Fibroblast of peridontal ligament (primary cell): ENCODE data around the gene SAMD10.

ENCODE experiments used
- DNase-seq: peaks from one replicate; pipeline ENCODE4 v3.0.0-alpha.2; 2010; ENCODE audit errors: extremely low read depth

The SAMD10 gene

DNA sequence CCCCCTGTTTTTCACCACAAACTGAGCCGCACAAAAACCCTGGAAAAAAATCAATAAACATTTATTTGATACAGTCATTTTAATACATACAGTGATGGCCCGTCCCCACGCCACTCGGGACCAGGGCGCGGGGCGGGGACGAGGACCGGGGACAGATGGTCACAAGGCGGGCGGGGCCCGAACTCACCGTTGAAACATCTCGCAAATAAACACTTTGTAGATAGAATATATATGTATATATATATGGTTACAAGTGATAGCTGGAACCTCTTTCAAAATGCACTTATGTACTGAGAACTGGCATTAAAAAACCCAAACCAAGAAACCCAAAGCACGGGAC, 22.8 kb downstream of the SAMD10 start:
- no peak for DNase-seq

DNA sequence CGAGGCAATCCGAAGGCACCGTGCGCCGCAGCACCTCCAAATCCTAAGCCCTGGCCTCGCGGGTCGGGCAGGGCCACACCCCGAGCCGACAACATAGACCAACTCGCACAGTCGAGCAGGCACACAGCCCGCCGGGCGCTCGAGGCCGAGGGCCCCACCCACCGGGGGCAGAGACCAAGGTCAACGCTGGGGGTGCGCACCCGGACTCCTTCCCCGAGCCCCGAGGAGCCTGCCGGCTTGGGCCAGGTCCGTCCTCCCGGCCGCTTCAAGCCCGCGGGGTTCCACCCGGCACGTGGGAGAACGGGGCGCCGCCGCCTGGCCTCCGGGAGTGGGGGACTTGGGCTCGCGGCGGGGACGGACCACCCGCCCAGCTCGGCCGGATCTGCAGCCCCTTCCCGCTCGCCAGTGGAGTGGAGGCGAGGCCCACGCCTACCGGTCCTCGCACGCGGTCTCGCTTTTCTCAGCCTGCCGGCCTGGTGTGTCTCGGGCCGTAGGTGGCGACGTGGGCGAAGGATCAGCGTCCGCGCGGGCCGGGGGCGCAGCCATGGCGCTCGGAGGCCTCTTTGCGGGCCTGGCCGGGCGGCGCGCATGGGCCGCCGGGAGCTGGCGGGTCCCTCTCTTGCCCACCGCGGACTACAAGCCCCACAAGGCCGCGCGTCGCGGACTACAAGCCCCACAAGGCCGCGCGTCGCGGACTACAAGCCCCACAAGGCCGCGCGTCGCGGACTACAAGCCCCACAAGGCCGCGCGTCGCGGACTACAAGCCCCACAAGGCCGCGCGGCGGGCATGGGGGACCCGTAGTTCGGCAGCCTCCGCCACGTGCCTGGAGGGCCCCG, 23.4 kb downstream of the SAMD10 start, which contains the start of gene UCKL1:
TSS of gene UCKL1 (minus strand) at position 590 of the 837 bp plus-strand sequence. CDS start at position 546, 44 bp downstream.
- peak; percentile 88 for DNase-seq

GRCh38 chr20:63955281-63955826, 24.1 kb downstream of the SAMD10 start:
- DNase-seq = no peak

DNA sequence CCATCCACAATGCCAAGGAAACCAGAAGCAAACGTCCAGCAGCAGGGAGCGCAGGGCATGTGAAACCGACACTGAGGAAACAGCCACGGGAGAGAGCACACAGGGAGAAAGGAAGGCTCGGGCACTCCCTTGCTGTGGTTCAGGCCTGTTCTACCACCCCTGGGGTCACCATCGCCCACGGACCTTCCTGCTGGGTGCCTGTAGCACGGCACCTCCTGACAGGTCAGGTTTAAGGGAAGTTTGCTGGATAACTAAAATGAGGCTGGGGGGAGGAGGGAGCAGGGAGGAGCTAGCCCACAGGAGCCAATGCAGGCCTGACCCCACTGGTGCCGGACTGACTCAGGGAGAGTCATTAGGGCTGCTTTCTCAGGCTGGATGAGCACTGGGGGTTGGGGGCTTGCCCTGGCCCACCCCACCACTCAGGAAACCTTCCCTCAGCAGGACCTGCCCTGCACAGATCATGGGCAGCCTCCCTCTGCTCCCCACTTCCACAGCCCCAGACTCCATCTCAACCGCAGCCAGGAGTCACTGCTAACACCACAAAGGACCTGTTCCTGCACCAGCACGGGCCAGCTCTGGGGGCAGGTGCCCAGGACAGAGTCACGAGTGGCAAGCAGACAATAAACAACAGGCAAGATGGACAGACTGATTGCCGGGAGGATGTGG, 25.5 kb downstream of the SAMD10 start:
- DNase-seq = no peak

DNA sequence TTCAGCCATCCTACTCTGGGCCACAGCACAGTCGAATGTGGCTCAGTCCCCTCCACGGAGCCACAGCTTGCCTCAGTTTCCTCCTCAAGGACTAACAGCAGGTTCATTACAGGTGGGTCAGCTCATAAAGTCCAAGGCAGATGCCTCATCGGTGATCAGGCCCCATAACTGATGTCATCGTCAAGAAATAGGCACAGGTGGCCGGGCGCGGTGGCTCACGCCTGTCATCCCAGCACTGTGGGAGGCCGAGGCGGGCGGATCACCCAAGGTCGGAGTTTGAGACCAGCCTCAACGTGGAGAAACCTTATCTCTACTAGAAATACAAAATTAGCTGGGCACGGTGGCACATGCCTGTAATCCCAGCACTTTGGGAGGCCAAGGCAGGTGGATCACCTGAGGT, 26.7 kb downstream of the SAMD10 start:
- DNase-seq = no peak

- DNase-seq = no peak
Observed at GRCh38 chr20:63952210-63952535, 27.3 kb downstream of the SAMD10 start.

DNA sequence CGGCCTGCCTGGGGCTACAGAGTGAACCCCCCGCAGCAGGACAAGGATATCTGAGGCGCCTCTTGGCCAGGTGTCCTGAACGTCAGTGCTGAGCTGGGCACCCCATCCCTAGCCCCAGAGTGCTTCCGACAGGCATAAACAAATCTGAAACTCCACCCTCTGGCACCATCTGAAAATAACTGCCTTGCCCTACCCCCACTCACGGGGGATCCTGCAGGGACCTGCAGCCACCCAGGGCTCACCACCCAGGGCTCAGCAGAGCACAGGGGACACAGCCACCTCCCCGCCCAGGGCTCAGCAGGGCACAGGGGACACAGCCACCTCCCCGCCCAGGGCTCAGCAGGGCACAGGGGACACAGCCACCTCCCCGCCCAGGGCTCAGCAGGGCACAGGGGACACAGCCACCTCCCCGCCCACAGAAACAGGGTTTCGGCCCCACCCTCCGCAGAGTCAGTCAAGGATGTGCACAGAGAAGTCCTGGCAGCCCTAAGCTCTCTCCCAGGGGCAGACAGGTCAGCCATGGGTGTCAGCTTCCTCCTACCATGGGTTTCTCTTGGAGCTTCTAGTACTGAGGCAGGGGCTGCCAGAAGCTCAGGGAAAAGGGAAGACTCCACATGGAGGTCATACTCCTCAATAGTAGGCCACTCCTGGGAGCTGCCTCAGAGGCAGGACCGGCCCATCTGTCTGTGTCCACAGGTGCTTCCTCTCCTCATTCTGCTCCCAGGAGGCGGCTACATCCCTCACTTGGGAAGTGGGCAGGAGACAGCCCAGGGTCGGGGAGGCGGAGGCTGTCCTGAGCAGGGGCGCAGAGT, 27.8 kb downstream of the SAMD10 start:
- no peak for DNase-seq

DNA sequence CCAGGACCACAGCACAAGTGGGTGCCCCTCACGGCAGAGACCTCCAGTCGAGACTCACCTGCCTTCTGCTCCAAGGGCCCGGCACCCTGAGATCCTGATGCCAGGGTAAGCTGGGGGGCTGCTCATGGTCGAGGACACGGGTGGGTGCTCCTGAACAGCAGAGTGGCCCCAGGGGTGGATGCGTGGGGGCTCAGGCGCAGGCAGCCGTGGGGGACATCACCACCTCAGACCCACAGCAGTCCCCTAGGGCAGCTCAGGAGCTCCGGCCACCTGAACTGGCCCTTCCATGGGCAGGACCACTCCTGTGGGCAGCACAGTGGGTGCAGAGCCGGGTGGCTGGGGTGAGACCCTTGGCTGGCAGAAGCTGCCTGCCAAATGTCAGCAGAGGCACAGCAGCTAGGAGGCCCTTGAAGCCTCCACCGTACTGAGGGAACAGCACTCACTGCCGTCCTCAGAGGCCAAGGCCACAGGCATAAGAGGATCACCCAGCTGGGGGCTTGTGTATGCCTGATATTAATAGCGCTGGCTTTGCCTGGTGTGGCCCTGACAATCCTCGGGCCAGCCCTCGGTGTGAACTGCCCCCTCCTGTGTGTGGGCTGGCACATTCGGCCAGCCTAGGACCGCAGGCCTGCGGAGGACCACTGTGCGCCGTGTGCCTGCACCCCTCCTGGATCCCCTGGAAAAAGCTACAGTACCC, 28.6 kb downstream of the SAMD10 start:
- no peak for DNase-seq

GRCh38 chr20:63947638-63948456, 31.6 kb downstream of the SAMD10 start:
- DNase-seq = no peak

DNA sequence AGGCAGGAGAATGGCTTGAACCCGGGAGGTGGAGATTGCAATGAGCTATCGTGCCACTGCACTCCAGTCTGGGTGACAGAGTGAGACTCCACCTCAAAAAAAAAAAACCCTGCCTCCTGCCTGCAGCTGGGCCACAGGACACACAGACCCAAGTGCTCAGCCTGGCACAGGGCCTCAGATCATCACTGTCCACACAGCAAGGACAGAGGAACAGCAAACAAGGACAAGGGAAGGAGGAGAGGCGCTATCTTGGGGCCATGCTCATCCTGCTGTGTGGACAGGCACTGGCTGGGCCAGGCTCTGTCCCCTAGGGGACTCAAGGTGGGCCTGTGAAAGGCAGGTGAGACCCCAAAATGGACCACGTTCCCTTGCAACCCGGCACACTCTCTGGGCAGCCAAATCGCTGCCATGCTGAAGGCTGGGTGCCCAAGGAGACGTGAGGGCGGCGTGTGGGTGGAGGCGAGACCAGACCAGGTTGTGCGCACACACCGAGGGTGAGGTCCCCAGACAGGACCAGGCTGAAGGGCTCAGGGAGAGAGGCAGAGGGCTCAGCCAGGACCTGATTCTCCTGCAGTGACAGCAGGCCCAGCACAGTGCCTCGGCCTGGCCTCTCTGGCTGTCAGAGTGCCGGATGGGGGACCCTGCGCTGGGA, 32.3 kb downstream of the SAMD10 start:
- DNase-seq = no peak

- no peak for DNase-seq
Observed at GRCh38 chr20:63945921-63946920, 33.2 kb downstream of the SAMD10 start.

DNA sequence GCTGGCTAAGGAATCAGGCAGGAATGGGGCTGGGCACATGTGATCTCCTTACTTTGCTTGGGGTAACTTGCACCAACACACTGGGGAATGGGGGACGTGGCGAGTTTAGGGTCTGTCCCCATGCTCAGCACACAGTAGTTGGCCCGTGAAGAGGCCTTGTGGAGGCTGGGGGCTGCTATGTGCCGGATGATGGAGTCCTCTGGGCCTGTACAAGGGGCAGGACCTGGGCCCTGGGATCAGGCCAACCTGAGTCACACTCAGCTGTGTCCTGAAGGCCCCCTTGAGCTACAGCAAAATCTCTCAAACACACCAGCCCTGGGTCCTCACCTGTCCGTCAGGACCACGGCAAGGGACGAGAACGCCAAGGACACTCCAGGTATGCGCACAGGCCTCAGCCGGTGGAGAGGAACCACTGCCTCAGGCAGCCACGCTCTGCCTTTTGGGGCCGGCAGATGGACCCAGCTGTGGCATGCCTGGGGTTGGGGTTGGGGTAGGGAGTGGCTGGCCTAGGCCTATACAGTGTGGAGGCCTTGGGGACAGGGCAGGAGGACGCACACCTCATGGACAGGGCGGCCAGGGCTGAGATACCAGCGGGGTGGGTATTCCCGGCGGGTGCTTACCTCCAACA, 34.3 kb downstream of the SAMD10 start:
- DNase-seq = no peak

- no peak for DNase-seq
Observed at GRCh38 chr20:63944078-63944941, 35.1 kb downstream of the SAMD10 start.

- DNase-seq = no peak
Observed at GRCh38 chr20:63943808-63944077, 35.7 kb downstream of the SAMD10 start.

- no peak for DNase-seq
Observed at GRCh38 chr20:63942969-63943807, 36.3 kb downstream of the SAMD10 start.

- DNase-seq = no peak
Observed at GRCh38 chr20:63942250-63942951, 37.0 kb downstream of the SAMD10 start.
